Epithelial cell of proximal tubule (primary cell): ENCODE results near the gene COA8. TPM values are rescaled to one million over a fixed set of nuclear protein-coding genes. Genes with fewer than 3 reads are reported as not detected.

ENCODE experiments used
- DNase-seq: peaks from one replicate; pipeline ENCODE4 v3.0.0-alpha.2; 2011; ENCODE audit warnings: low read depth
- H3K4me3 ChIP-seq: 2 replicates; pipeline ENCODE4 v1.5.1; 2011; ENCODE audit warnings: low read depth, mild to moderate bottlenecking, low read length
- CTCF ChIP-seq: conservative IDR thresholded peaks from 2 replicates; pipeline ENCODE4 v1.5.1; 2012; ENCODE audit warnings: low read depth, mild to moderate bottlenecking, low read length
- total RNA-seq: library from RNA; depleted of rRNA; stranded (reverse); fragments of >200 nt; gene quantifications from 2 replicates; pipeline ENCODE4 v1.2.3, GENCODE V29; 2015

COA8 gene
- total RNA-seq, 1 donor from 2014 or later = 29.0 TPM

- no peak for TF ChIP-seq CTCF
- DNase-seq = no peak
- no peak overlapping the region for H3K4me3 ChIP-seq
Measured at GRCh38 chr14:103549361-103550311, 13.1 kb upstream of the COA8 start.

GRCh38 chr14:103550451-103551337 is 12.1 kb upstream of the COA8 start:
- TF ChIP-seq CTCF = peak; percentile 6
- no peak for DNase-seq
- H3K4me3 ChIP-seq = peak overlapping the region; percentile 49

- H3K4me3 ChIP-seq = peak overlapping the region; percentile 49
- TF ChIP-seq CTCF = no peak
- DNase-seq = no peak
Measured at GRCh38 chr14:103551338-103551762, 11.4 kb upstream of the COA8 start.

GRCh38 chr14:103552011-103552845 is 10.5 kb upstream of the COA8 start:
- H3K4me3 ChIP-seq = peak overlapping the region; percentile 49
- DNase-seq = peak; percentile 95
- TF ChIP-seq CTCF = no peak

- no peak overlapping the region for H3K4me3 ChIP-seq
- no peak for DNase-seq
- TF ChIP-seq CTCF = no peak
Measured at GRCh38 chr14:103552846-103553210, 9.9 kb upstream of the COA8 start.

GRCh38 chr14:103555559-103556337 is 7.0 kb upstream of the COA8 start:
- DNase-seq = no peak
- TF ChIP-seq CTCF = no peak
- H3K4me3 ChIP-seq = no peak overlapping the region
